GM20431 (cell line): ENCODE results near the gene VSTM2B.
"Not testable (repeated sequence)": the region's sequence is repeated elsewhere in the genome, so short reads cannot be mapped to it uniquely, and the experiment has no call there.

Experiments
- in situ Hi-C: fragments of 300-500 bp; cut with MseI, MboI; formaldehyde crosslinking; loops from one replicate; pipeline ENCODE4 v1.15.0; 2020; ENCODE audit warnings: low sequenced_read_pairs; ENCODE audit not compliant: unreplicated experiment

Gene VSTM2B

DNA sequence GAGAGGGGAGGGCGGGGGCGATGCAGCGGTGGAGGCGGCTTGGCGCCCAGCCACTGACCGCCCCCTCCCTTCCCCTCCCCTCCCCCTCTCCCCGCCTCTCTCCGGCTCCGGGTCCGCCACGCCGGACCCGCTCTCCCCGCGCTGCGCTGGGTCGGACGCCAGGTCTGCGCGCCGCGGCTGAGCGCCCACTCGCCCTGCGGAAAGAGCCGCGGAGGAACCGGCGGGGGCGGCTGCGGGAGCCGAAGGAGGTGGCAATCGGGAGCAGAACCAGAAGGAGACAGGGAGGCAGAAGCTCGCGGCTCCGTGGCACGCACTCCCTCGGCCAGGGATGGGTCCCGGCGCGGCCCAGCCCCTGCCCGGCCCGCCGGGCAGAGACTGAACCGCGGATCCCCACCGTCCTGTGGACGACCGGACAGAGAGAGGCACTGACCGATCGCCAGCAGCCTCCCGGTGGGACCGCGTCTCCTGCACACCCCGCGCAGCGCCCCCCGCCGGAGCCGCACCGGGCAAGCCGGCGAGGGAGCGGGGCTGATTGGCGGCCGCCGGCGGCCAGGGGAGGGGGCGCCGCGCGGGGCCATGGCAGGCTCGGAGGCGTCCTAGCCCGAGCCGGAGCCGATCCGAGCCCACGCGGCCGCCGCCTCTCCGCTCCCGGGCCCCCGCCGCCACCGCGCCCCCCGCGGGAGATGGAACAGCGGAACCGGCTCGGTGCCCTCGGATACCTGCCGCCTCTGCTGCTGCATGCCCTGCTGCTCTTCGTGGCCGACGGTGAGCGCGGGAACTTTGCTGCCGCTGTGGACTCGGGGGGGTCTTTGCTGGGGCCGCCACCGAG, at the start of gene VSTM2B:
Gene VSTM2B (plus strand): TSS at position 94 of the 829 bp plus-strand sequence. CDS start 590 bp downstream, at position 684.
- in situ Hi-C loops: no loop called here

DNA sequence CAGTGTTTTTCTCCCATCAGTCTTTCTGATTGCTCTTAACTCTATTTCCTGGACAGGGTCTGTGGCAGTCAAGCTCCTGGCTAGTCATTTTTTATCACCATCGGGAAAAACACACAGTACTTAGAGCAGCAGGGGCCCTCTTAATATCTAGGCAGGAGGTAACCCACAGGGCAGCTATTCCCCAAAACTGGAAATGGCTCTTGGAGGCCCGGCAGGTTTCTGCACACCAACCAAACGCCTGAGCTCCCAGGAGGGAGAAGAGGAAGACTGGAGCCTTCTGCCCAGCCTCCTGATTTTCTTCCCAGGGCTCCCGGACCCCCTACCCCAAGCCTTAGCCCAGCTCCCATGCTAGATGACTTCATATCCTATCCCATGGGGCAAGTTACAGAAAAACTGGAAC, 49.3 kb upstream of the VSTM2B start:
- in situ Hi-C loops: no loop called here

DNA sequence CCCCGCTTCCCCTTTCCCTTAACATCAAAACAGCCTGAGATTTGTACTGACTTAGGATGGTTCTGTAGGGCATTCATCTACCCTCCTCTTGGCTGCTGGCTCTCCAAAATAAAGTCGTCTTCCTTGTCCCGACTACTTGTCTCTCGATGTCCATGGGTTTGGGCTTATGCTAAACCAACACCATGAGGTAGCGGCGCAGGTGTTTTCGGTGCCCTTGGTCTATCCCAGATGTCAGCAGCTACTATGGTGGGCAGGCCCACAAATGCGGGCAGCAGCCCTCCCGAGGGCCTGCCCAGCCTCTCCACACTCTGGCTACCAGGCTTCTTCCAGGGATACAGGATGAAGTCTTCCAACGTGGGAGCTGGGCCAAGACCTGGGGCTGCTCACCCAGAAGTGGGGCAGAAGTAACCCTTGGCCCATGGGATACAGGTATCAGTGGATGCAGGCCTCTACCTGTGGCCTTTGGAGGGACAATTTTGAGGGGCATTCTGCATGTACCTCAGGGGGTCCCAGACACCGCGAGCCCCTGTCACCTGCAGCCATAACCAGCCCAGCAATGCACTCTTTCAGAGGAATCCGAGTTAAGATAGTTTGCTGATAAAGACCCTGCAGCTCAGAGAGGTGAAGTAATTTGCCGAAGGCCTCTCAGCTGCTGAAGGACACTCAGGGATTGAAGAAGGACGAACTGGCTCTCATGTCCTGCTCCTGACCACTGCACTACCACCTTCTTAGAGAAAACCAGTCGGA, 47.8 kb upstream of the VSTM2B start:
- in situ Hi-C loops: no loop called here

DNA sequence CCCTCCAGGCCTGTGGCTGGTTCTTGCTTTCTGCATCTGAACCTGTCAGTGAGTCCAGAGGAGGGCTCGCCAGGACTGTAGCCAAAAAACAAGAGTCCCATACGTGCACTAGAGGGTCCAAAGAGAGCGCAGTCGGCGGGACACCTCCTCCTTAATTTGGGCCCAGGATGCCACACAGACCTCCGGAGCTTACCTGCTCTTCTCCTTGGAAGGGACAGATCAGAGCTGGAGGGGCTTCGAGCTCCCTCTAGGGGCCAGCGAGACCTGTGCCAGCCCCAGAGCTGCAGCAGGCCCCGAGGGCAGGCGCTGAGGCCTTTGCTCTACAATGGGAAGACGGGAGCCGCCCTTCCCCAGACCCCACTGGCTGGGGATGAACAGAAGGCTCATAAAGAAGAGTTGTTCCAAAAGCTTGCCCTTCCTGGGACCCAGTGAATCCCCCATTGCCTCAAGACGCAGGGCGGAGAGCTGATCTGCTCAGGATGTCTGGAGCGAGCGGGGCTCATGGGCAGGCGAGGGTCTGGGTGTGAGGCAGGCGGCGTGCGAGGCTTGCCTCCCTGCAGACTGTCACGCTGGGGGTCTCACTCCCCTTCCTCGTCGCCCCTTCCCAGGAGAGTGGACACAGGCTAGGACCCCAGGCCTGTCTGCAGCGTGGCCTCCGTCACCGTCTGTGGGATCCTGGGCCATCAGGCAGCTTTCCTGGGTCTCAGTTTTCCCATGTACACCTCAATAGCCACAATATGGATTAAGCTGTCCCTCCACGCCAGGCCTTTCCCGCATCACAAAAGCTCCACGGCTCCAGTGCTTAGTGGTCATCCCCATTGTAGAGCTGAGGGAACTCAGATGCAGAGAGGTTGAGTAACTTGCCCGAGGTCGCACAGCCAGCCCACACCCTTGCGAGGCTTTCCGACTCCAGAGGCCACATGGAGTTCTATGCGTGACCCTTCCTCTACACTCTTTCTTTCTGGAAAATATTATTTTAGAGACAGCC, 46.9 kb upstream of the VSTM2B start:
- in situ Hi-C loops: no loop called here

DNA sequence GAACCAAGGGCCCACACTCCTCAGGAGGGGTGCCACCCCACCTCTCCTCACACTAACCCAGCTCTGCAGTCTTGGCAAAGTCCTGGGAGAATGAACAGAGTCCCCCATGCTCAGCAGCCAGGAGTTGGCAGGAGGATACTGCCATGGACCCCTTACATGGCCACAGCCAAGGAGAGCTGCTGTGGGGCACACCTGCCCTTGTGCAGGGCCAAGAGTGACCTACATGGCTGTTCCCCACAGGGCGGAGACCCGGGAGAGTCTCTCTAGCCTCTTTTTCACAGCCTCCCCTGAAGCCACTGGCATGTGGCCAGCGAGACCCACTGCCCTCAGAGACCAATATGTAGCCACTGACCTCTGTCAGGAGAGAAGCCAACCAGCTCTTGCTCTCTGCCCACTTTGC, 45.9 kb upstream of the VSTM2B start:
- in situ Hi-C loops: no loop called here

DNA sequence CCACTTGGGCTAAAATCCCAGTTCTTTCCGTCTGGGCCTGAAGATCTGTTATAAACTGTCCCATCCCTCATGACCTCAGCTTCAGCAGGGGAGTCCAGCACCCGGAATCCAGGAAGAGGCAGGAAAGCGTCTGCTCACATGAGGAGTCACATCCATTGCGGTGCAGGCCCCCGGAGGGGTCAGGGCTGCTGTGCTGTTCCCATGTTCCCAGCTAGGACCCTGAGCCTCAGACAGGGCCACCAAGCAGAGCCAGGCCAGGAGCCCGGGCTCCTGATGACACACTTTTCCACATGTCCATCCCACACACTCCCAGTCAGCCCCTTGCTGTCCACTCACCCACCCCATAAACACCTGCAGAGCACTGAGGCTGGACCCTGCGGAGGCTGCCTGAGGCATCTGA, 45.3 kb upstream of the VSTM2B start:
- in situ Hi-C loops: no loop called here

DNA sequence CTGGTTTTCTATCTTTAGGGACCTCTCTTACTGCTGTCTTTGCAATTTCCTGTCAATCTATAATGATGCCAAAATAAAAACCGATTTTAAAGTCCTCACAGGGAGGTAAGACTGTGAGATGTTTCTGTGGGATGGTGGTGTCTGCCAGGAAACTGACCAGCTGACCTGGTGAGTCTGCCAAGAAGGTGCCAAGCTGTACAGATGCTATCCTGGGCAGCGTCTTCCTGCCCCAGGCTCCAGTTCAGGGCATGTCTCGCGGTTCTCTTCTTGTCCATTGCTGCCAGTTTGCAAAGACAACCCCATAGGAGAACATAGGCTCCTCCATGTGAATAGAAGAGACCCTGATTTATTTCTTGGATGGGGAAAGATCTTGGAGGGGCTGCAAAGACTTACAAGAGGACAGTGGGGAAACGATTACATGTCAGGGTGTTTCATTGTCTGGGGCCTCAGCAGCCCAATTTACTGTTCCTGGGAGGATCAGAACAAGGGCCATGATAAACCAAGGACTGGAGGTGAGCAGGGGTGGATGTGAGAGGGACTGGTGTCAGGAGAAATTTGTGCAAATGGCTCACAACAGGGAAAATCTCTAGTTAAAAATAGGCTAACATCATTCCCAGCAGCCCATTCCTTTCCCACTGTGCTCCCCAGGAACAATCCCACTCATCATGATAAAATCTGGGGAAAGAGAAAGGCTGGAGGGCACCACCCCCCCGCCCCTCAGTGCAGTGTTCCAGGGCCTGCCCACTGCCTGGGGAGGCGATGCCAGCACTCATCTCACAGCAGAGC, 42.7 kb upstream of the VSTM2B start:
- in situ Hi-C loops: no loop called here

DNA sequence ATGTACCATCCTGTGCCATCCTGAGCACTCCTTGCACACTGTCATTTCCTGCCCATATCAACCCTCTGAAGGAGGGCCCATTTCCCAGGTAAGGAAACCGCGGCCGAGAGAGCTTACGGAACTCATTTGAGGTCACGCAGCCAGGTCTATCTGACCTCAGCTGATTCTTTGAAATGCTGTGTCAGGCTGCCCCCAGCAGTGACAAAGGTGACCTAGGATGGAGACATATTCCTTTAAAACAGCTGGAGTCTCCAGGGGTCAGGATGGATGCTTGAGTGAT, 42.2 kb upstream of the VSTM2B start:
- in situ Hi-C loops: no loop called here

DNA sequence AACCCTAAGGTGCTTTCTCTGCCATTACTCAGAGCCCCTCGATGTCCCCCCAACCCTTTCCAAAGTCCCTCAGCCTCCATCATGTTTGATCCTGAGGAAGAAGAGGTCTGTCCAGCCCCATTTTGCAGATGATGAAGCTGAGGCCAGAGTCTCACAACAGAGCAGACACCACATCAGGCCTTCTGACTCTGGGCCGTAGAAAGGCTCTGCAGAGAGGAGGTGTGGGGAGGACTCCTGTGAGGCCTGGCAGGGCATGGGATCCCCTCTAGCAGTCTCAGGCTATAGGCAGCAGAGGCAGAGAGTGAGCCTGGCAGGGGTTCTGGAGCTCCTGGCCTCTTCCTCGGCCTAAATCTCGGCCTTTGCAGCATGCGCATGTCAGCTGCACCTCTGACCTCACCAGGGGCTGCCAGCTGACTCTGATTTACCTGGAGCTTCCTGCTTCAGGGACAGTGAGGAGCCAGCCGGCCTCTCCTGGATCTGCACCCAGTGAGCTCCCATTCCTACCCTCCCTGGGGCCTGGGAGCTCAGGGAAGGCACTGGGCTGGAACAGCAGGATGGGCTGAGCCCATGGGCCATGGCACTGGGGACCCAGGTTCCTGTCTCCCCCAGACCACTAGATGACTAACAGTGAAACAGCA, 41.7 kb upstream of the VSTM2B start:
- in situ Hi-C loops: no loop called here

DNA sequence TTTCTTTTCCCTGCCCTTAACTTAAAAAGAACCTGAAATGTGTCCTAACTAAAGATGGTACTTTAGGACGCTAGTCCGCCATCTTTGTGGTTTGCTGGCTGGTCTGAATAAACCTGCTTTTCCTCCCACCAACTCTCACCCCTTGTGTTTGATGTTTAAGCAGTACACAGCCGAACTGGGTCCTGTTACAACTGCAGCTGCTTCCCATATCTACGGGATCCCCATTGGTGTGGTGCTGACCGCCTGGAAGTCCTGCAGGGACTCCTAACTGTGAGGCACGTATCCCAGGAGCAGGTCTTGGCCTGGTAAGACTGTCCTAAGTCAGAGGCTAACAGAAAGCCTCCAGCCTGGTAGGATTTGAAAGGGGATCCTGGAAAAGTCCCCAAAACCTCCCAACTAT, 40.9 kb upstream of the VSTM2B start:
- in situ Hi-C loops: no loop called here

DNA sequence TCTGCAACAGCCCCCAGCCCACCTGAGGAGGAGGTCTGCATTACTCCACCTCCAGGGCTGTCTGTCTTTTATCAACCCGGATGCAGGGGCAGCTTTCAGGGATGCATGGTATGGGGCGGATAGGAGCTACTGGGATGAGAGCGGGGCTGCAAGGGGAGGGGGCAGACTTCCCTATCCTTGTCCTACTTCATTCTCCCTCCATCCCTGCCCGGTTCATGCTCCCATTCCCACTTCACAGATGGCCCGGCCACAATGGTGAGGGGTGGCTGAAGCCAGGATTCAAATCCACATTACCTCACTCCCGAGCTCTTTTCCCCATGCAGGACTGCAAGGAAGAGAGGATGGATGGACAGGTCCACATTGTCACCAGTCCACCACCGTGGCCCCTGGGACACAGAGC, 40.5 kb upstream of the VSTM2B start:
- in situ Hi-C loops: no loop called here

DNA sequence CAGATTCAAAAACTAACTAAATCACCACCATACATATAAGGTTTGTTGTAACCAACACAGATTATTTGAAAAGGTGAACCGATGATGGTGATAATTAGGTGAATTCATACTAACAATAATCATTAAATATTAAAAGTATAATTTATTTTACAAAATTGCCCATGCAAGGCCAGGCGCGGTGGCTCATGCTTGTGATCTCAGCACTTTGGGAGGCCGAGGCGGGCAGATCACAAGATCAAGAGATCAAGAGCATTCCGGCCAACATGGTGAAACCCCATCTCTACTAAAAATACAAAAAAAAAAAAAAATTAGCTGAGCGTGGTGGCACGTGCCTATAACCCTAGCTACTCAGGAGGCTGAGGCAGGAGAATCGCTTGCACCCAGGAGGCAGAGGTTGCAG, 38.8 kb upstream of the VSTM2B start:
- in situ Hi-C loops: not testable (repeated sequence)

DNA sequence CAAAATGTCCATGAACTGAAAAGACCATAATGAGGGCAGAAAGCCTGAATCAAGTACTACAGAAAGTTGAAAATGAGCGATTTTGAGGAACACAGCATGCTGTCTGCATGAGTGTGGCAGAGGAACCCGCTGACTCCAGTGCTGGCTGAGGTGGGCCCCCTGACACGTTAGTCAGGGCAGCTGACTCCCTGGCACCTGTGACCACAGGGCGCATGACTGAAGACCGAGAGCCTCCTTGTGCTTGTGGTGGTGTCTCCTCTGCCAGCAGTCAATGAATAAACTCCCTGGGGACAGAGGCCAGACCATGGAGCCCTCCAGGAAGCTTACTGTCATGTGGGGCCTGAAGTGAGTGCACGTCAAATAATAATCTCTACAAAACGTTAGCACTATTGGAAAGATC, 38.4 kb upstream of the VSTM2B start:
- in situ Hi-C loops: no loop called here

DNA sequence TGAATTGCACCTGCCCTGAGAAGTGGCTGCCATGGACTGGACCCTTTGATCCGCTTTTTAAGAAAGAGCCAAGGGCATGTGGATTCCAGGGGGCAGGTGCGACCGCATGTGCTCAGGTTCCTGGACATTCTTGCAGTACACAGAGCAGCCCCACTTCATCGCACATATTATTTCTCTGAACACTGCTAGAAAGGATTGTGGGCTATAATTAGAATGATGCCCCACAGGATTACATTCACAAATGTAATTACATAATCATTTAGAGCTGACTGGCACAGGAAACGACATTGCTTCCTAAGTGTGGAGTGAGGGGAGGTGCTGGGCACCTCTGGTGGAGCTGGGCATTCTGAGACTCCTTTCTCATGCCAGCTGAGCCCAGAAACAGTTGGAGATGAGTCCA, 37.5 kb upstream of the VSTM2B start:
- in situ Hi-C loops: no loop called here

DNA sequence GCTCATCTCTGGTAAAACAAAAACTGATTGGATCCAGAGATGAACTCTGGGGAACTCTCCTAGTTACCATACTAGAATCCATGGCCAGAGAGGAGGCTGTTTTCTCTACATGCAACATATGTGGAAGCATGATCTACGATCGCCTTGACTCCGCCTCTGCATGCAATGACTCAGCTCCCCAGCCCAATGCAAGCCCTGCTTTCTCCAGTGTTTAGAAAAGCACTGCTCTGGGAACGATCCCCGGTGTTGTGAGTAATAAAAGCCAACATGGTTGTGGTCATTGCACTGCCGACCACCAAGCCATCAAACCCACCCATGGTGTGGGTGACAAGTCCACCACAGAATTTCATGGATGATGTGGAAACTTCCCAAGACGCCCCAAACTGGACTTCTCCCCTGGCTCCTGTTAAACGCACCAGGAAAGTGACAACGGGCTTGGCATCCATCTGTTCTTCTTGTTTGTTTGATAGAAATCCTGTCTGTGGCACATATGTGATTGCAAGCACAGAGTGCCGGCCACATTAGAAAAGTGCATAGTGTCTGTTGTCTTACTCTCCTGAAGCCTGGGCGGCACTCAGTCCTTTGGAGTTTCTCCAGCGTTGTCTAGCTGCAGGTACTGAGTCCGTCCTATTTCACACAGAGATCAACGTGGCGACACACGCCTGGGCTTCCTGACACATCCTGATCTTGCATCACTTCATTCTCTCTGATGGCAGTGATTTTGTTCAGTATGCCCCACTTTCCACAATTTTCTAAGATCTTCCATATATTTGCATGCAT, 36.4 kb upstream of the VSTM2B start:
- in situ Hi-C loops: no loop called here

DNA sequence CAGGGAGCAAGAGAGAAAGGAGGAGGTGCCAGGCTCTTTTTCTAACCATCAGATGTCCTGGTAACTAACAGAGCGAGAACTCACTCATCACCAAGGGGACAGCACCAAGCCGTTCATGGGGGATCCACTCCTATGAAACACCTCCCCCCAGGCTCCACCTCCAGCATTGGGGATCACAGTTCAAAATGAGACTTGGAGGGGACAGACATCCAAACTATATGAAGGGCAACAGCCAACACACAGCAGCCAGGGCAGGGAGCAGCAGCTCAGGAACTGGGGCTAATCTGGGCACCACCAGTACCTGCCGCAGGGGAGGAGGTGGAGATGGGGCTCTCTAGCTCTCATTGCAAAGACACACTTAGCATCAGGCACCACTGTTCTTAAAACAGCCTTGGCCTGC, 34.3 kb upstream of the VSTM2B start:
- in situ Hi-C loops: no loop called here

DNA sequence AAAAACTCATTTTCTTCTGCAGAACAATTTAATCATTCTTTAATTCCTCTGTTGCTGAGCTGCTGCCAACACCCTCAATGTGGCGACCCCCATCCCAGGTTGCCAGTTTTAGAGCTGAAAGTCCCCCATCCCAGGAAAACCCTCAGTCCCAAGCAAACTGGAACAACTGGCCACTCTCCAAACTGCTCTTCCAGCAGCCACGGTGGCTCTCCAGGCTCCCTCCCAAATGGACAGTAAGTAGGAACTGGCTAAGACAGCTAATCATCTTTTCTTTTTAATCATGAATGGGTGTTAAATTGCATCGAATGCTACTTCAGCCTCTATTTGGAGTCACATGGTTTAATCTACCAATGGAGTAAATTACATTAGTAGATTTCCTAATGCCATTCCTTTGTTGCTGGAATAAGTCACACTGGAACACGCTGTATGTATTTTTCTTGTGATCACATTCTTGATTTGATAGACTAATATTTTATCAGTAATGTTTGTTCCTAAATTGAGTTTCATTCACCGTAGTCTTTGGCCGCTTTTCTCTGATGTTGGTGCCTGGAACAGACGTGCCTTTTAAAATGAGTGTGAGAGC, 33.7 kb upstream of the VSTM2B start:
- in situ Hi-C loops: no loop called here

DNA sequence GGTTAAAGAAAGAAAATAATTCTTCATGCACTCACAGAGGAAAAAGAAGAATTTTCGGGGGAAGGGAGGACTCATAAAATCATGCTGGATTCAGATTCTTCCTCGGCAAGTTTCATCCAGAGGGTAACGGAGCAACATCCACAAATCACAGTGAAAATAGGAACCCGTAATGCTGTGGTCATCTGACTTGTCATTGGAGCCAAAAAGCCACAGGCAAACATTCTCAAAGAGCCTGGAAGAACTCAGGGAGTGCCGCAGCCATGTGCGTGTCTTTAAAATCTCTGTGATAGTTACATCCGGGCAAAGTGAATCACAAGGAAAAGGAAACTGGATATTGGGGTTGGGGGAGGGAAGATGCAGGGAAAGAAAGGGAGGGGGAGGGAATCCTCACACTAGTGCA, 33.0 kb upstream of the VSTM2B start:
- in situ Hi-C loops: no loop called here
